Endothelial cell of umbilical vein (primary cell): Measurements from ENCODE around the gene TGFBI. TPM values are rescaled to one million over a fixed set of nuclear protein-coding genes. Genes with fewer than 3 reads are reported as not detected.

Experiments used
- BruUV-seq: library from RNA; stranded (reverse); fragments of 400-500 nt; replicated peaks from 2 replicates; lab custom pipeline; 2021; lab: Mats Ljungman, UMichigan
- CTCF ChIA-PET: fragments of 300-600, 350-600 bp; sonication (Branson Sonifier 250); formaldehyde crosslinking; loops from one replicate; lab custom pipeline; 2021; ENCODE audit warnings: antibody characterized with exemption, inconsistent platforms; lab: Charles Lee
- POLR2A ChIA-PET: fragments of 300-600, 350-600 bp; sonication (Branson Sonifier 250); formaldehyde crosslinking; loops from one replicate; lab custom pipeline; 2021; ENCODE audit warnings: antibody characterized with exemption, inconsistent platforms; lab: Charles Lee
- DNase-seq: peaks from one replicate; pipeline ENCODE4 v3.0.0-alpha.2; 2011; ENCODE audit warnings: low read depth, low spot score
- FAIRE-seq: peaks from 2 replicates; lab custom pipeline; 2011; peaks lifted over from hg19 to GRCh38; lab: Jason Lieb, UNC
- H2AFZ ChIP-seq: 2 replicates; pipeline ENCODE4 v1.6.0; 2012; ENCODE audit warnings: low read depth, low read length, control low read depth, inconsistent platforms
- H3K27ac ChIP-seq: 2 replicates; pipeline ENCODE4 v1.5.1; 2011; ENCODE audit warnings: low read depth, mild to moderate bottlenecking, control low read depth, low read length, moderate library complexity; ENCODE audit not compliant: insufficient read depth
- H3K27me3 ChIP-seq, 2 experiments: 2 replicates each; pipeline versions ENCODE4 v1.6.0 to v1.6.1; 2011; ENCODE audit warnings: low read length in 2 of 2, mixed read lengths in 1 of 2; ENCODE audit not compliant: control insufficient read depth in 2 of 2, insufficient read depth in 2 of 2
- H3K36me3 ChIP-seq, 2 experiments: 2 replicates in 1 of 2; 3 replicates in 1 of 2; pipeline ENCODE4 v1.5.1; 2011; ENCODE audit warnings: low read length in 2 of 2, mild to moderate bottlenecking in 1 of 2, moderate library complexity in 1 of 2; ENCODE audit not compliant: control insufficient read depth in 2 of 2, insufficient read depth in 2 of 2; ENCODE audit errors: extremely low read depth in 1 of 2
- H3K4me1 ChIP-seq: 3 replicates; pipeline ENCODE4 v1.5.1; 2011; ENCODE audit warnings: mild to moderate bottlenecking, low read length; ENCODE audit not compliant: control insufficient read depth, insufficient read depth; ENCODE audit errors: extremely low read depth
- H3K4me2 ChIP-seq: 2 replicates; pipeline ENCODE4 v1.6.1; 2011; ENCODE audit warnings: low read length, control low read depth, mixed read lengths; ENCODE audit not compliant: insufficient read depth
- H3K4me3 ChIP-seq, 3 experiments: fragments of 200-600 bp in 1 of 3; sonication (generic), shearing (Covaris generic) in 1 of 3; replicated peaks in 1 of 3; 2 replicates each; pipeline ENCODE4 v1.5.1; 2011 to 2016; ENCODE audit warnings: control low read depth in 3 of 3, low read length in 3 of 3, mild to moderate bottlenecking in 2 of 3, inconsistent platforms in 1 of 3, low read depth in 1 of 3, moderate library complexity in 1 of 3; ENCODE audit not compliant: insufficient read depth in 1 of 3
- H3K79me2 ChIP-seq: 2 replicates; pipeline ENCODE4 v1.6.0; 2012; ENCODE audit warnings: low read length, inconsistent platforms; ENCODE audit not compliant: control insufficient read depth, insufficient read depth
- H3K9ac ChIP-seq: replicated peaks from 2 replicates; pipeline ENCODE3; 2011; ENCODE audit warnings: low read length, control low read depth; ENCODE audit not compliant: insufficient read depth; ENCODE audit errors: extremely low read depth
- H3K9me1 ChIP-seq: replicated peaks from 3 replicates; pipeline ENCODE4 v1.6.0; 2011; ENCODE audit warnings: mild to moderate bottlenecking, low read length; ENCODE audit not compliant: control insufficient read depth, insufficient read depth; ENCODE audit errors: extremely low read depth
- H3K9me3 ChIP-seq: replicated peaks from 2 replicates; pipeline ENCODE4 v1.5.1; 2012; ENCODE audit warnings: low read length, inconsistent platforms; ENCODE audit not compliant: control insufficient read depth, insufficient read depth
- H4K20me1 ChIP-seq: replicated peaks from 2 replicates; pipeline ENCODE3; 2011; ENCODE audit warnings: mild to moderate bottlenecking, low read length; ENCODE audit not compliant: control insufficient read depth, insufficient read depth; ENCODE audit errors: extremely low read depth
- EZH2 ChIP-seq: IDR thresholded peaks from 2 replicates; pipeline ENCODE4 v1.6.1; 2012; ENCODE audit warnings: borderline replicate concordance, low read depth, mild to moderate bottlenecking, moderate library complexity, low read length, inconsistent platforms; ENCODE audit not compliant: severe bottlenecking
- FOS ChIP-seq: IDR thresholded peaks from 2 replicates; pipeline ENCODE4 v1.6.1; 2011; ENCODE audit warnings: mild to moderate bottlenecking, low read length, moderate library complexity, borderline replicate concordance; ENCODE audit not compliant: insufficient read depth
- GATA2 ChIP-seq: IDR thresholded peaks from 2 replicates; pipeline ENCODE4 v1.7.0; 2011; ENCODE audit warnings: low read depth, mild to moderate bottlenecking, moderate library complexity, mixed read lengths, low read length; ENCODE audit not compliant: insufficient read length, insufficient read depth
- JUN ChIP-seq: IDR thresholded peaks from 2 replicates; pipeline ENCODE4 v1.6.1; 2011; ENCODE audit warnings: borderline replicate concordance, low read depth; ENCODE audit not compliant: insufficient read length, insufficient read depth
- MYC ChIP-seq: IDR thresholded peaks from one replicate; pipeline ENCODE4 v1.6.1; 2011; ENCODE audit warnings: mild to moderate bottlenecking, low read depth, low read length
- POLR2A ChIP-seq: IDR thresholded peaks from 2 replicates; pipeline ENCODE4 v1.6.1; 2012; ENCODE audit warnings: low read depth, mild to moderate bottlenecking, control low read depth, low read length
- POLR2AphosphoS5 ChIP-seq: IDR thresholded peaks from 2 replicates; pipeline ENCODE4 v1.6.1; 2012; ENCODE audit warnings: low read depth, mild to moderate bottlenecking, control low read depth, low read length, moderate library complexity; ENCODE audit not compliant: insufficient read depth
- dilution Hi-C: fragments of 300-500 bp; cut with MboI; formaldehyde crosslinking; loops from one replicate; pipeline ENCODE4 v1.15.0; 2019; ENCODE audit warnings: low sequenced_read_pairs; ENCODE audit not compliant: extremely low pct_ligation_motif_present
- intact Hi-C: fragments of 100-400 bp; cut with micrococcal nuclease; formaldehyde crosslinking; loops from one replicate; pipeline ENCODE4 v1.10.0; 2022
- polyA plus RNA-seq, 4 experiments: library from polyadenylated mRNA; depleted of rRNA in 3 of 4; stranded (reverse) in 3 of 4; unstranded in 1 of 4; fragments of >200 nt; gene quantifications; 2 replicates each; pipeline versions ENCODE4 v1.2.1 to v1.2.3, GENCODE V29; 2011 to 2012; ENCODE audit warnings: missing spikeins in 1 of 4
- total RNA-seq: library from RNA; stranded (reverse); gene quantifications from 2 replicates; pipeline ENCODE4 v1.2.3, GENCODE V29; 2021
- TF ChIP-seq, protein P1 (sequence below): IDR thresholded peaks from 2 replicates; pipeline ENCODE4 v1.6.1; 2011; ENCODE audit not compliant: insufficient read depth, insufficient read length
- TF ChIP-seq, protein P2 (sequence below), 2 donors: IDR thresholded peaks; 1 replicate in 1 of 2; 2 replicates in 1 of 2; pipeline ENCODE4 v1.5.1; 2011; ENCODE audit warnings: low read length in 2 of 2, mild to moderate bottlenecking in 2 of 2, moderate library complexity in 2 of 2, control low read depth in 1 of 2, inconsistent platforms in 1 of 2, low read depth in 1 of 2; ENCODE audit not compliant: insufficient read depth in 1 of 2; ENCODE audit errors: extremely low read depth in 1 of 2

The TGFBI gene
- total and polyA plus RNA-seq, 2 donors (not counting 3 experiments of a cell fraction or from before 2014, with no cell fraction given): 6.5 to 18.9 TPM

DNA sequence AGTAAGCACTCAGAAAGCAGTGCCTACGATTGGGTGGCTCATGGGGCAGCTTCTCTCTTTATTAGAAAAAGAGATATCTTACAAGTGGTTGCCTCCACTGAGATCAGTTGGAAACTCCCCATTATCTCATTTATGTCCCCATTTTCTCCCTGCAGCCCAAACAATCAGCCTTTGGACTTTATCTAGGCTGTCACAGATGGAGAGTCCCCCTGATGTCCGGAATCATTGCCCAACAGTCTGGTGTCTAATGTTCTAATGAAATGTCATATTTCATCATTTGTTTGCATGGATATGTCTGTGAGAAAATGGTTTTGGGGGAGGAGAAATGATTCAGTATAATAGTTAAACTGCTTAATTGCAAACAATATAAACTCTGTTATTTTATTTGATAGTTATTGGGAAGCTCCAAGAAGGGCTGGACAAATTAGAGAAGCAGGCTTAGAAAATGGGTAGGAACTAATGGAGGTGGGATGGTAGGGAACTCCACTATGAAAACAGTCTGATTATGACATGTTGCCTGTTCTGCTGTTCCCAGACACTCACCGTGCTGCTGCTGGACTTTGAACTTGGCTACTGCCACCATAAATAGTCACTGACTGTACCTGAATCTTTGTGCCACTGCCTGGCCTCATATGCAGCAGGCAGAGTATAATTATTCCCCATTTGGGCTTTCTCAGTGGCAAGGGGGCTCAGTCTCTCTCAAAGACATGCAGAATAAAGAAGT lies 65.6 kb downstream of the TGFBI start:
- DNase-seq (no peak), FAIRE-seq (no peak)
- peaks cover 17 to 32% of the 10 kb centered on the region in 2 experiments for H3K27me3 ChIP-seq
- no peak overlapping the region for H3K4me3 ChIP-seq
- no peak overlapping the region for H3K4me2 ChIP-seq
- no peaks in the 10 kb centered on the region for H3K4me1 ChIP-seq
- no peak overlapping the region for H3K9ac ChIP-seq
- intact Hi-C loops: no loop called here
- no peak overlapping the region for H3K27ac ChIP-seq
- H2AFZ ChIP-seq: no peak overlapping the region
- no peaks in the 10 kb centered on the region for H4K20me1 ChIP-seq
- ChIA-PET CTCF (interaction anchor here (1.6 kb wide), 1 partner anchor 149 kb away, joined by 3 read pairs; no protein-coding TSS in a partner anchor), POLR2A (no interaction called here)
- no TSS peak for BruUV-seq
- H3K79me2 ChIP-seq: no peaks in the 10 kb centered on the region
- H3K36me3 ChIP-seq: no peaks in the 10 kb centered on the region
- no peaks in the 10 kb centered on the region for H3K9me1 ChIP-seq
- TF ChIP-seq JUN (no peak), POLR2AphosphoS5 (no peak), FOS (no peak), POLR2A (no peak), MYC (no peak), GATA2 (no peak), EZH2 (no peak)
- TF ChIP-seq, protein P1, sequence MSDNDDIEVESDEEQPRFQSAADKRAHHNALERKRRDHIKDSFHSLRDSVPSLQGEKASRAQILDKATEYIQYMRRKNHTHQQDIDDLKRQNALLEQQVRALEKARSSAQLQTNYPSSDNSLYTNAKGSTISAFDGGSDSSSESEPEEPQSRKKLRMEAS: no peak
- TF ChIP-seq, protein P2, sequence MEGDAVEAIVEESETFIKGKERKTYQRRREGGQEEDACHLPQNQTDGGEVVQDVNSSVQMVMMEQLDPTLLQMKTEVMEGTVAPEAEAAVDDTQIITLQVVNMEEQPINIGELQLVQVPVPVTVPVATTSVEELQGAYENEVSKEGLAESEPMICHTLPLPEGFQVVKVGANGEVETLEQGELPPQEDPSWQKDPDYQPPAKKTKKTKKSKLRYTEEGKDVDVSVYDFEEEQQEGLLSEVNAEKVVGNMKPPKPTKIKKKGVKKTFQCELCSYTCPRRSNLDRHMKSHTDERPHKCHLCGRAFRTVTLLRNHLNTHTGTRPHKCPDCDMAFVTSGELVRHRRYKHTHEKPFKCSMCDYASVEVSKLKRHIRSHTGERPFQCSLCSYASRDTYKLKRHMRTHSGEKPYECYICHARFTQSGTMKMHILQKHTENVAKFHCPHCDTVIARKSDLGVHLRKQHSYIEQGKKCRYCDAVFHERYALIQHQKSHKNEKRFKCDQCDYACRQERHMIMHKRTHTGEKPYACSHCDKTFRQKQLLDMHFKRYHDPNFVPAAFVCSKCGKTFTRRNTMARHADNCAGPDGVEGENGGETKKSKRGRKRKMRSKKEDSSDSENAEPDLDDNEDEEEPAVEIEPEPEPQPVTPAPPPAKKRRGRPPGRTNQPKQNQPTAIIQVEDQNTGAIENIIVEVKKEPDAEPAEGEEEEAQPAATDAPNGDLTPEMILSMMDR (IDR thresholded peaks at IDR 0.05; ENCODE audit: extremely low read depth in 1 of 2, insufficient read depth in 1 of 2, low read depth in 1 of 2, low read length in 2 of 2): no peak
- no peaks in the 10 kb centered on the region for H3K9me3 ChIP-seq
- dilution Hi-C loops: no loop called here
